Activated T-cell treated with anti-CD3 and anti-CD28 coated beads, Interleukin-2, amount 50 U/mL, for 1 hour (primary cell): Measurements from ENCODE around the gene TRAF3IP1.
"Not testable (repeated sequence)": the region's sequence is repeated elsewhere in the genome, so short reads cannot be mapped to it uniquely, and the experiment has no call there.

Source experiments
- DNase-seq: peaks from one replicate; pipeline ENCODE4 v3.0.0-alpha.2; 2020

TRAF3IP1 gene

DNA sequence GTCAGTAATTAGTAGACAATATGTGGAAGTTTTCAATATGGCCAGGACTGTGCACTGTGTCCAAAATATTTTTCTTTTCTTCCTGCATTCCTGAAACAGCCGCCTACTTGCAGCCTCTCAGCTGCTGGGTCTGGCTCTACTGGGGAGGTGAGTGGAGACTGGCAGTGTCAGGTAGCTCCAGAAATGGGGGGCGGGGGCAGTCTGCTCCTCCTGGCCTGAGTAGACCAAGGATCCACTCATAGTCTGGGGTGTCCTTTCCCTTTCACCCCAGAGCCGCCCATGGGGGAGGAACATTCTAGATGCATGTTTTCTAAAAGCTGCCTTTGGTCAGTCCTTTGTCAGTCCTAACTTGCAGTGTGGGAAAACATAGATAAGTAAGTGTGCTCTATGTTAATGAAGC is 23.7 kb downstream of the TRAF3IP1 start:
- no peak for DNase-seq

DNA sequence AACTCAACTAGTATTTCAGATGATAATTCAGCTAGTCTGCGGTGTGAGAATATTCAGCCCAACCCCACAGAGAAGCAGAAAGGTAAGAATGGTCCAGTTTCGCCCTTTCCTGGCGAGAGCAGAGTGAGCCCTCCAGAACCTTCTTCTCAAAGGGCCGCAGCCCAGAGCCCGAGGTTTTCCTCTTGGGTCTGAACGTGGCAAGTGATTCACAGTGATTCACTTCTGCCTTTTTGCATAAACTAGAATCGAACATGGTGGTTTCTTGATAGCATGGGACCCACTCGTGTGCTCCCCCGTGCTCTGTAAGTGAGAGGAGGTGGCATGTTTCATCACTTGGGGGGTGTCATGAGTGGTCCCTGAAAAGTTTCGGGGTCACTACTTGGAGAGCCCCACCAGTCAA is 24.2 kb downstream of the TRAF3IP1 start:
- no peak for DNase-seq

GRCh38 chr2:238345297-238345968 is 25.1 kb downstream of the TRAF3IP1 start:
- DNase-seq: no peak

DNA sequence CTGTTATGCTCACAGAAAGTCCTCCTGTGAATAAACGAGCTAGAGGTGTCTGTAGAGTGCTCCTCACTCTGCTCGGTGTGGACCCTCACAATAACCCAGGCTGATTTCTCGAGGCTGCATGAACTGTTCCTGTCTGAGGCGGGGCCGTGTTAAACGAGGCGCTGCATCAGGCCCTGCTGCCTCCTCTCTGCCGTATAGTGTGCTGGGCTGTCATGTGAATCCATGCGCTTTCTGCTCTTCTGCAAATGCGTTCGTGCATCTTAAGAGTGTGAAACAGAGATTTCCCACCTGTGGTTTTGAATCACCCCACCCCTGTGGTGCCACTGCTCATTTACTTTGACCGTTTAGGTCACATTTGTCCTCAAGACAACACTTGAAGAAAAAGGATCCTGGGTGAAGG is 26.2 kb downstream of the TRAF3IP1 start:
- no peak for DNase-seq

- no peak for DNase-seq
These were observed 30.0 kb downstream of the TRAF3IP1 start for GRCh38 chr2:238350150-238350897.

DNA sequence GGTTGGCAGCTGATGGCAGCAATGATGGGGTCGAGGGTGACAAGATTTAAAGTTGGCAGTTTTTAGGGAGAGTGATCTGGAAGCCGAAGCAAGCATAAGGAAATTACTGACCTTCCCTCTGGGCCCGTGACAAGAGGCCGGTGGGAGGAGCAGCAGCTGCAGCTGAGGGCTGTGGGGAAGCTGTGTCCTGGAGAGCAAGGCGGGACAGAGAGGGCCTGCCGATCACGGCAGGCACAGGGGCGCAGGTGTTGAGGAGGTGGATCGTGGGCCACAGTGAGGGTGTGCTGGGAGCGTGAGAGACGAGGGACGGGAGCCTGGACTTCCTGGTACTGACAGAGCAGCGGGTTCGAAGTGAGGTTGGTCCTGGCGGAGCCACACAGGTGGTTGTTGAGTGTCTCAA is 31.0 kb downstream of the TRAF3IP1 start:
- DNase-seq: no peak

DNA sequence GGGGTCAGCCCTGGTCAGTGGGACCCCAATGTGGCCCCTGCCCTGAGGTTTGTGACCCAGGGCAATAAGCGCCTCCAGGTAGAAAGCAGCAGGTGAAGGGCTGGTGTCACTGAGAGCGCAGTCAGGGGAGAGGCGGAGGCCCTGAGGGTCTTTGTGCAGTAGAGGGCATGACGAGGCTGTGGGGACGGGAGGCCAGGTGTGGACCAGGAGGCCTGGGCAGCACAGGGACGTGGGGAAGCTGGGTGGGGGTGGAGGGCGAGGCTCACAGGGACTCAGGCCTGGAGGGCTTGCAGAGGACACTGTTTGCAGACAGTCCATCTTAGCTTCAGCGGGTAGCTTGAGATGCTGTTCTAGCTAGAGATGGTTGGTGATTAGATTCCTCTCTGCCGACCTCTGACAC is 32.0 kb downstream of the TRAF3IP1 start:
- no peak for DNase-seq

DNA sequence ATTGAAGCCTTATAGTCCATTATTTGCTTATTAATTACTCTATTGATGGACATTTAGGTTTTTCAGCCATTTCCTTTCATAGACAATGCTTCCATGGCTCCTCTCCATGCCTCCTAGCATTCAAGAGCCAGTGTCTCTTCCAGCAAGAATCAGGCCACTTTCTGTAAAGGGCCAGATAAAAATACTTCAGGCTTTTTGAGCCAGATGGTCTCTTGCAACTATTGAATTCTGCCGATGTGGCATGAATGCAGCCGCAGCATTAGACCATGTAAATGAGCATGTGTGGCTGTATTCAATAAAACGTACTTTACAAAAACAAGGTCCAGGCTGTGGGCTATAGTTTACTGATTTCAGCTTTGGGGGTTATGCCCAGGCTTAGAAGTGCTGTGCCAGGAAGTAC is 38.5 kb downstream of the TRAF3IP1 start:
- DNase-seq: no peak

GRCh38 chr2:238359403-238359802 is 39.1 kb downstream of the TRAF3IP1 start:
- no peak for DNase-seq

- no peak for DNase-seq
These were observed 41.6 kb downstream of the TRAF3IP1 start for GRCh38 chr2:238361877-238362276.

DNA sequence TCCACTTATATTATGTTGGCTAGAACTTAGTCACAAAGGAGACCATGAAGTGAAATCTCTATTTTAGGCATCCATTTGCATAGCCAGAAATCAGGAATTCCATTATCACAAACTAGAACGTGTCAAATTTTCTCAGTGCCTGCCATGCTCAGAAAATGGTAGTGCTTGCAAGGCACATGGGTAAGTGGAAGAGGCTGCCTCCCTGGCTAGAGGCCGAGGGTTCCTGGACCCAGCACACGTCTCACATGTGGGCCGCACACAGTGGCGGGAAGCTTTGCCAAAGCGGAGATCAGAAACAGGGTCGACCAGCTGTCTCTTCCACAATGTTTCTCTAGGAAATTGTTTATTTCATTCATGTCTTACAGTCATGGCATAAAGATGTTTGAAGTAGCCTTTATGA is 42.3 kb downstream of the TRAF3IP1 start:
- no peak for DNase-seq

DNA sequence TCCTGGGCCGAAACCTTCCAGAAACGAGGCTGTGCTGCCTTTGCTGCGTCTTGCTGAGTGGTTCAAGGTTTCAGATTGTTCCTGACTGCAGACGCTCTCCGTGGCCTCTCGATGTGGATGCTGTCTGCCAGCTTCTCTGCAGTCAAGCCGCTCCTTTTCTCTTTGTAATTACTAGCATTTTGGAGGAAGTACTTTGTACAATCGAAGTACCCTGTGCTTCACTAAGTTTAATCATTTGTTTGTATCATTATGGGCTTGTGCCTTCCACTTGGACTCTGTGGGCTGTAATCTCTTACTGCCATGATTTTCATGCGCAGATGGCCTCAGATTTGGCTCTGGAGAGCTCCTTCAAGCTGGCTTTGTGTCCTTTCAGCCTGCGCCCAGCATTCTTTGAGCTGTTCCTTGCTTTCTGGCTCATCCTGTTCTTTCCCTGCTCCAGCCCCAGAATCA is 49.3 kb downstream of the TRAF3IP1 start:
- DNase-seq: no peak

GRCh38 chr2:238370094-238370822 is 49.9 kb downstream of the TRAF3IP1 start:
- DNase-seq: no peak

GRCh38 chr2:238370823-238371372 is 50.6 kb downstream of the TRAF3IP1 start:
- DNase-seq: peak; percentile 43

DNA sequence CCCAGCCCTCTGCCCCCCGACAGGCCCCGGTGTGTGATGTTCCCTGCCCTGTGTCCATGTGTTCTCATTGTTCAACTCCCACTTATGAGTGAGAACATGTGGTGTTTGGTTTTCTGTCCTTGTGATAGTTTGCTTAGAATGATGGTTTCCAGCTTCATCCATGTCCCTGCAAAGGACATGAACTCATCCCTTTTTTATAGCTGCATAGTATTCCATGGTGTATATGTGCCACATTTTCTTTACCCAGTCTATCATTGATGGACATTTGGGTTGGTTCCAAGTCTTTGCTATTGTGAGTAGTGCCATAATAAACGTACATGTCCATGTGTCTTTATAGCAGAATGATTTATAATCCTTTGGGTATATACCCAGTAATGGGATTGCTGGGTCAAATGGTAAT is 52.0 kb downstream of the TRAF3IP1 start:
- DNase-seq: not testable (repeated sequence)

- DNase-seq: no peak
These were observed 56.6 kb downstream of the TRAF3IP1 start for GRCh38 chr2:238376884-238377391.

DNA sequence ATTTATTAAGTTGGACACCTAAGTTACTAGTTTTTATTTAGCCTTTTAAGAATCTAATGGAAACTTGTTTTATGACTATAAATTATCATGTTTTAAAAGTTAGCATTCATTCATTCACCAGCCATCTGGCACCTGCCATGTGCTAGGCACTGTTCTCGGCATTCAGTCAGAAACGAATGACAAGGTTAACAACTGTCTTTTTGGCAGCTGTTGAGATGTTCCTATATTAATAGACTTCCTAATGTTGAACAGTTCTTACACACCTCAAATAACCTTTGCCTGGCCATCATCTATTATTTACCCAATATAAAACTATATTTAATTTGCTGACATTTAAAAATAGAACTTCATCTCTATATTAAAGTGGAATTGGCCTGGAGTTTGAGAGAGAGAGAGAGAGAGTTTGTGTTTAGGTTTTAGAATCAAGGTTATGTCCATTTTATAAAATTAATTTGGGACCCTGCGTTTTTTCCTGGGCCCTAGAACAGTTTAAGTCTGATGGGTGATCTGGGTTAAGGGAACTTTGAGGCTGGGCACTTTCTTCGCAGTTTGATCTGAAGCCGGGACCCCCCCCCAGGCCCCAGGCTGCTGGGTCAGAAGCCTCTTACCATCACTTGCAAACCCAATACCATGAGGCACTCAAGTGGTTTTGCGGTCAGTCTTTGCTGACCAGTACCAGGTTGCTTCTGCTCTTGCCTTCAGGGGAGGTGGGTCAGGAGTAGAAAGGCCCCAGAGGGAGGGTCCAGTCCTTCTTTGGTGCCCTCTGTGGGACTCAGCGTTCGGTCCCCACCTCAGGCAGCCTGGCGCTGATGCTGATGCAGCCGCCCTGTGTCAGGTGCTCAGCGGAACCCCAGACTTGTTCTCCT is 58.1 kb downstream of the TRAF3IP1 start:
- no peak for DNase-seq

DNA sequence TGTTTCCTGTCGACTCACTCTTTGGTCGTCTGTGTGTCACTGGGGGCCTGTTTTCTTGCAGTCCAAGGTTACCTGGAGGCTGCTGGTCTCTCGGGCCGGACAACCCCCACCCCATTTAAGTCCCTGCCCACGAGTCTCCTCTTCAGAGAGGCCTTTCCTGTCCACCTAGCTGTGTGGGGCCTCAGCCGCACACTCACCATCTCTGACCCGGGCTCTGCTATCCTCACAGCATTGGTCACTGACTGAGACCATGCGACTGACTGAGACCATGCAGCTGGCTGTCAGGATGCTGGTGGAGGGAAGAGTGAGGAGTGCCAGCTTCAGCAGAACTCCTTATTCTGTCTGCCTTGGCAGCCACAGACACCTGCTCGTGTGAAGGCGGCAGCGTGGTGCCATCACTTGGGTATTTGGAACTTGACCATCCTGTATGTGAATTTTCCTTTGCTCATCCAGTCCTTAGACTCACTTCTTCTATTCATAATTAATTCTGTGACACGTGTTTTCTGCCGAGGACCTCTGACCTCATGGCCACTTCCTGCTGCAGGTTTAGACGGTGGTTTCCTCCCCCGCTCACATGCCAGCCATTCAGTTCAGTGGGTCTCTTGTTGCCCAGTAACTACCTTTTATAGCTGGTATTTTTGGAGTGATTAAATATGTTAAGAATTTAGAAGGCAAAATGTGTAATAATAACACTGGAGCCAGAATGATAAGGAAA is 58.9 kb downstream of the TRAF3IP1 start:
- no peak for DNase-seq

DNA sequence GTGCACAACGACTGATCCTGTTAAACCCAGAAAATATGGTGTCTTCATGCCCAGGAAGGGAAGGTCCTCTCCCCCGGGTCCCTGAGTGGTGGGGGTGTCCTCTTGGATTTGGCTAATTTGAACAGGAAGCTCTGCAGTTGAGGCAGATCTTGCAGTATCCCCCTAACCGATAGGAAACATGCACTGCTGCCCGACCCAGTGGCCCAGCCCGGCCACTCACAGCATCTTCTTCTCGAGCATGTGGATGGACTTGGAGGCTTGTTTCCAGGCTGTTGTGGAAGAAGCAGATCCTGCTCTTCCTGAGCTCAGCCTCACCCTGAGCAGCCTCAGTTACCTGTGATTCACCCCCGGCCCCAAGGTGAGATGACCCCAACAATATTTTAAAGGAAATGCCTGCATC is 60.0 kb downstream of the TRAF3IP1 start:
- no peak for DNase-seq

DNA sequence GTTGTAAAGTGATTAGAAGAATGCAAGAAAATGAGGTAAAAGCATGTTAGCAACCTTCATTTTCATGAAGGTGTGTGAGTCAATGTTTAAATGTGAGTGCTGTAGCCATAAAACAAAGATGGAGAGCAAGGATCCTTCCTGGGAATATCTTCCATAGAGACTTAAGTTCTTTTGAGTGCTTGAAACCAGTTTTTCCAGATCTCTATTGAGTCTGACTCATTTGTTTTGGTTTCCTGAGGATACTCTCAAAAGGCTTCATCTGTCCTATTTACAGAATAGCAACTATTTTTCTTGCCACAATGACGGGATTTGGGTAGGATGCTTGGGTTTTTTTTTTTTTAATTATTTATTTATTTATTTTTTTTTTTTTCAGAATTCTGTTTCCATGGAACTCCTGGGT is 60.5 kb downstream of the TRAF3IP1 start:
- DNase-seq: no peak

GRCh38 chr2:238381341-238382115 is 61.2 kb downstream of the TRAF3IP1 start:
- DNase-seq: no peak
